HT1080 (cell line): Measurements from ENCODE around the gene COQ9. TPM values are rescaled to one million over a fixed set of nuclear protein-coding genes. Genes with fewer than 3 reads are reported as not detected.
"Not testable (repeated sequence)": the region's sequence is repeated elsewhere in the genome, so short reads cannot be mapped to it uniquely, and the experiment has no call there.

Experiments used
- DNase-seq: peaks from one replicate; pipeline ENCODE4 v3.0.0-alpha.2; 2015; ENCODE audit warnings: low read depth
- polyA plus RNA-seq, 2 experiments: library from polyadenylated mRNA; depleted of rRNA; stranded (reverse); fragments of >200 nt; gene quantifications; 2 replicates each; pipeline ENCODE4 v1.2.3, GENCODE V29; 2015
- total RNA-seq: library from RNA; depleted of rRNA; stranded (reverse); fragments of >200 nt; shearing (Covaris generic); gene quantifications from 2 replicates; pipeline ENCODE4 v1.2.3, GENCODE V29; 2014; rRNA removed

The COQ9 gene
- total RNA-seq: 82.4 and 89.4 TPM in 2 replicates
- 59.4 and 63.3 TPM in 2 replicates for polyA plus RNA-seq (2015; cell fraction: cytosol; rRNA removed)
- 92.9 and 97.9 TPM in 2 replicates for polyA plus RNA-seq (2015; cell fraction: nucleus; rRNA removed)

- DNase-seq: peak; percentile 90
Measured at GRCh38 chr16:57447186-57447962, at the start of gene COQ9, which contains the start of gene CIAPIN1. COQ9 (plus strand) TSS chr16:57447479; CDS start chr16:57447506, 27 bp downstream. CIAPIN1 (minus strand) TSS chr16:57447385; CDS start chr16:57440928, 6,457 bp downstream.

- not testable (repeated sequence) for DNase-seq
Measured at GRCh38 chr16:57397493-57397892, 49.8 kb upstream of the COQ9 start.

- no peak for DNase-seq
Measured at GRCh38 chr16:57401943-57402640, 45.2 kb upstream of the COQ9 start.

GRCh38 chr16:57403965-57404817, 43.1 kb upstream of the COQ9 start, which contains the start of gene CCL17:
CCL17 (plus strand) TSS chr16:57404767; CDS start chr16:57413933, 9,166 bp downstream.
- no peak for DNase-seq

GRCh38 chr16:57405097-57405496, 42.2 kb upstream of the COQ9 start:
- no peak for DNase-seq

- DNase-seq: no peak
Measured at GRCh38 chr16:57406881-57407280, 40.4 kb upstream of the COQ9 start.

- DNase-seq: no peak
Measured at GRCh38 chr16:57407521-57408353, 39.5 kb upstream of the COQ9 start.

- no peak for DNase-seq
Measured at GRCh38 chr16:57409065-57409464, 38.2 kb upstream of the COQ9 start.

GRCh38 chr16:57409870-57410587, 37.2 kb upstream of the COQ9 start:
- no peak for DNase-seq

- no peak for DNase-seq
Measured at GRCh38 chr16:57411362-57411976, 35.8 kb upstream of the COQ9 start.

GRCh38 chr16:57412584-57412983, 34.7 kb upstream of the COQ9 start:
- no peak for DNase-seq

- no peak for DNase-seq
Measured at GRCh38 chr16:57413301-57413730, 34.0 kb upstream of the COQ9 start.

GRCh38 chr16:57413733-57414132, 33.5 kb upstream of the COQ9 start:
- DNase-seq: no peak

GRCh38 chr16:57416084-57416483, 31.2 kb upstream of the COQ9 start:
- DNase-seq: no peak

- no peak for DNase-seq
Measured at GRCh38 chr16:57419506-57419905, 27.8 kb upstream of the COQ9 start.

GRCh38 chr16:57422026-57422944, 25.0 kb upstream of the COQ9 start:
- DNase-seq: peak; percentile 59

GRCh38 chr16:57423152-57423551, 24.1 kb upstream of the COQ9 start:
- DNase-seq: no peak

GRCh38 chr16:57424583-57424982, 22.7 kb upstream of the COQ9 start:
- DNase-seq: no peak
